Astrocyte (in vitro differentiated cells and primary cell): ENCODE data around the gene POLR2E. TPM values are rescaled to one million over a fixed set of nuclear protein-coding genes. Genes with fewer than 3 reads are reported as not detected.

Experiments used
- DNase-seq: peaks from one replicate; pipeline ENCODE4 v3.0.0-alpha.2; 2010; ENCODE audit warnings: low read depth
- FAIRE-seq: peaks from 2 replicates; lab custom pipeline; 2011; peaks lifted over from hg19 to GRCh38; lab: Jason Lieb, UNC
- H2AFZ ChIP-seq: 2 replicates; pipeline ENCODE4 v1.6.0; 2012; ENCODE audit warnings: low read depth, low read length, inconsistent platforms
- H3K27ac ChIP-seq: 2 replicates; pipeline ENCODE4 v1.5.1; 2011; ENCODE audit warnings: low read depth, low read length, inconsistent platforms
- H3K27me3 ChIP-seq: 2 replicates; pipeline ENCODE4 v1.6.0; 2011; ENCODE audit warnings: low read length, inconsistent platforms; ENCODE audit not compliant: insufficient read depth
- H3K36me3 ChIP-seq: 2 replicates; pipeline ENCODE4 v1.5.1; 2011; ENCODE audit warnings: low read length, inconsistent platforms; ENCODE audit not compliant: insufficient read depth
- H3K4me1 ChIP-seq: 2 replicates; pipeline ENCODE4 v1.5.1; 2011; ENCODE audit warnings: low read length, inconsistent platforms; ENCODE audit not compliant: insufficient read depth
- H3K4me2 ChIP-seq: 2 replicates; pipeline ENCODE4 v1.6.0; 2012; ENCODE audit warnings: low read length, inconsistent platforms
- H3K4me3 ChIP-seq: 2 replicates; pipeline ENCODE4 v1.5.1; 2011; ENCODE audit warnings: low read depth, mild to moderate bottlenecking, low read length, inconsistent platforms; ENCODE audit not compliant: insufficient read depth
- H3K79me2 ChIP-seq: 2 replicates; pipeline ENCODE4 v1.6.0; 2012; ENCODE audit warnings: mild to moderate bottlenecking, low read length, inconsistent platforms; ENCODE audit not compliant: insufficient read depth
- H3K9ac ChIP-seq: 2 replicates; pipeline ENCODE4 v1.6.0; 2012; ENCODE audit warnings: mild to moderate bottlenecking, low read length, inconsistent platforms
- H3K9me3 ChIP-seq: 2 replicates; pipeline ENCODE4 v1.5.1; 2012; ENCODE audit warnings: low read depth, mild to moderate bottlenecking, low read length, inconsistent platforms; ENCODE audit not compliant: insufficient read depth
- H4K20me1 ChIP-seq: 2 replicates; pipeline ENCODE4 v1.6.0; 2012; ENCODE audit warnings: low read length, inconsistent platforms; ENCODE audit not compliant: insufficient read depth
- H3K27ac Mint-ChIP-seq: one replicate; pipeline ENCODE4 v1.8.0; 2021; ENCODE audit warnings: mild to moderate bottlenecking, mixed read lengths; ENCODE audit not compliant: unreplicated experiment
- H3K27me3 Mint-ChIP-seq: one replicate; pipeline ENCODE4 v1.8.0; 2021; ENCODE audit warnings: low read depth, mixed read lengths; ENCODE audit not compliant: unreplicated experiment
- H3K36me3 Mint-ChIP-seq: one replicate; pipeline ENCODE4 v1.8.0; 2021; ENCODE audit warnings: low read depth, mixed read lengths; ENCODE audit not compliant: unreplicated experiment
- H3K4me1 Mint-ChIP-seq: one replicate; pipeline ENCODE4 v1.8.0; 2021; ENCODE audit warnings: low read depth, mixed read lengths; ENCODE audit not compliant: unreplicated experiment
- H3K4me3 Mint-ChIP-seq: one replicate; pipeline ENCODE4 v1.8.0; 2021; ENCODE audit warnings: mild to moderate bottlenecking, moderate library complexity, mixed read lengths; ENCODE audit not compliant: unreplicated experiment
- H3K9me3 Mint-ChIP-seq: one replicate; pipeline ENCODE4 v1.8.0; 2021; ENCODE audit warnings: mild to moderate bottlenecking, mixed read lengths; ENCODE audit not compliant: unreplicated experiment
- CTCF ChIP-seq: IDR thresholded peaks from 2 replicates; pipeline ENCODE4 v1.5.1; 2011; ENCODE audit warnings: low read depth, mild to moderate bottlenecking, inconsistent platforms, low read length, moderate library complexity; ENCODE audit not compliant: insufficient read depth
- EZH2 ChIP-seq: IDR thresholded peaks from 2 replicates; pipeline ENCODE4 v1.6.1; 2012; ENCODE audit warnings: mild to moderate bottlenecking, low read length, inconsistent platforms; ENCODE audit not compliant: insufficient read depth
- total RNA-seq: library from RNA; stranded (reverse); gene quantifications from 2 replicates; pipeline ENCODE4 v1.2.1, GENCODE V29; 2021

The POLR2E gene
- total RNA-seq, 1 donor from 2014 or later, result 207 TPM

GRCh38 chr19:1089126-1089771 lies 5.9 kb downstream of the POLR2E start:
- Mint-ChIP-seq H3K4me3 (no peak overlapping the region), H3K27ac (no peak overlapping the region), H3K9me3 (no peaks in the 10 kb centered on the region), H3K36me3 (peaks cover 9% of the 10 kb centered on the region), H3K27me3 (no peaks in the 10 kb centered on the region), H3K4me1 (peaks cover 7% of the 10 kb centered on the region)
- H3K9me3 ChIP-seq, result no peaks in the 10 kb centered on the region
- FAIRE-seq (no peak), DNase-seq (no peak)
- H3K79me2 ChIP-seq, result peaks cover 21% of the 10 kb centered on the region
- peaks cover 2% of the 10 kb centered on the region for H3K36me3 ChIP-seq
- no peak overlapping the region for H2AFZ ChIP-seq
- H4K20me1 ChIP-seq, result peaks cover 25% of the 10 kb centered on the region
- no peak overlapping the region for H3K4me2 ChIP-seq
- no peak for TF ChIP-seq EZH2
- TF ChIP-seq CTCF, result no peak
- no peak overlapping the region for H3K27ac ChIP-seq
- peaks cover 8% of the 10 kb centered on the region for H3K4me1 ChIP-seq
- no peak overlapping the region for H3K9ac ChIP-seq
- H3K27me3 ChIP-seq, result no peaks in the 10 kb centered on the region
- no peak overlapping the region for H3K4me3 ChIP-seq

GRCh38 chr19:1088416-1089010 lies 6.7 kb downstream of the POLR2E start:
- Histone ChIP-seq H3K9ac (no peak overlapping the region), H3K27ac (no peak overlapping the region), H3K4me2 (no peak overlapping the region), H3K79me2 (peaks cover 14% of the 10 kb centered on the region), H3K27me3 (no peaks in the 10 kb centered on the region), H3K36me3 (peaks cover 2% of the 10 kb centered on the region), H3K4me1 (peaks cover under 1% of the 10 kb centered on the region), H2AFZ (no peak overlapping the region), H3K4me3 (no peak overlapping the region), H4K20me1 (peaks cover 17% of the 10 kb centered on the region), H3K9me3 (no peaks in the 10 kb centered on the region)
- Mint-ChIP-seq H3K27me3 (no peaks in the 10 kb centered on the region), H3K4me1 (peaks cover 2% of the 10 kb centered on the region), H3K36me3 (peaks cover 7% of the 10 kb centered on the region), H3K4me3 (no peak overlapping the region), H3K27ac (no peak overlapping the region), H3K9me3 (no peaks in the 10 kb centered on the region)
- DNase-seq, result no peak
- FAIRE-seq, result no peak
- TF ChIP-seq CTCF (no peak), EZH2 (no peak)
